ENCODE results near the gene ANXA2R. TPM values are rescaled to one million over a fixed set of nuclear protein-coding genes. Genes with fewer than 3 reads are reported as not detected.

ANXA2R gene
- total RNA-seq, 1 experiment from 2014 or later, result 3.6 TPM

GRCh38 chr5:43036409-43036808, 3.7 kb downstream of the ANXA2R start:
- H3K27ac ChIP-seq, result no peak overlapping the region
- ChIA-PET CTCF (no interaction called here), POLR2A (ENCODE audit: unreplicated experiment) (no interaction called here)
- no peak for DNase-seq
- no peaks in the 10 kb centered on the region for H3K27me3 ChIP-seq (ENCODE audit: insufficient read depth, low read depth)
- no TSS peak for BruUV-seq (replicated peaks)
- no peak overlapping the region for H2AFZ ChIP-seq
- intact Hi-C loops (cut with micrococcal nuclease; ENCODE audit: unreplicated experiment), result no loop called here
- peaks cover 6% of the 10 kb centered on the region; the same call in 1 of the 2 replicates for H3K79me2 ChIP-seq (ENCODE audit: low read depth)
- H3K4me1 ChIP-seq (replicated peaks; ENCODE audit: insufficient read depth), result peaks cover 14% of the 10 kb centered on the region
- H3K9me3 ChIP-seq (ENCODE audit: insufficient read depth, low read depth), result no peaks in the 10 kb centered on the region
- H3K4me2 ChIP-seq, result no peak overlapping the region
- 0 out of 2 replicates have a peak, but pooled peaks cover 5% of the 10 kb centered on the region for H3K36me3 ChIP-seq (ENCODE audit: low read depth)
- H3F3A ChIP-seq (ENCODE audit: insufficient read depth, low read depth), result peaks cover 29% of the 10 kb centered on the region
- no peak overlapping the region for H3K4me3 ChIP-seq
- no peak for TF ChIP-seq EZH2 (IDR thresholded peaks at IDR 0.05; ENCODE audit: low read depth)
- no peak for TF ChIP-seq CTCF (conservative IDR thresholded peaks at IDR 0.05)
- no peaks in the 10 kb centered on the region for H4K20me1 ChIP-seq (ENCODE audit: insufficient read depth)
- no peaks in the 10 kb centered on the region for H3K9me2 ChIP-seq (ENCODE audit: insufficient read depth)

GRCh38 chr5:43034591-43034968, 5.5 kb downstream of the ANXA2R start:
- CTCF ChIA-PET, result no interaction called here
- peaks cover 13% of the 10 kb centered on the region for H3F3A ChIP-seq (ENCODE audit: insufficient read depth, low read depth)
- intact Hi-C loops (cut with micrococcal nuclease; ENCODE audit: unreplicated experiment), result no loop called here
- H2AFZ ChIP-seq, result peak overlapping the region; percentile 21; the same call in 1 of the 2 replicates
- no peaks in the 10 kb centered on the region for H3K9me2 ChIP-seq (ENCODE audit: insufficient read depth)
- DNase-seq, result no peak
- H4K20me1 ChIP-seq (ENCODE audit: insufficient read depth), result no peaks in the 10 kb centered on the region
- no peak overlapping the region for H3K27ac ChIP-seq
- H3K4me2 ChIP-seq, result peak overlapping the region; percentile 24
- H3K4me1 ChIP-seq (replicated peaks; ENCODE audit: insufficient read depth), result peaks cover 14% of the 10 kb centered on the region
- H3K79me2 ChIP-seq (ENCODE audit: low read depth), result peaks cover 6% of the 10 kb centered on the region; the same call in 1 of the 2 replicates
- no peaks in the 10 kb centered on the region for H3K27me3 ChIP-seq (ENCODE audit: insufficient read depth, low read depth)
- no peaks in the 10 kb centered on the region for H3K9me3 ChIP-seq (ENCODE audit: insufficient read depth, low read depth)
- H3K36me3 ChIP-seq (ENCODE audit: low read depth), result 0 out of 2 replicates have a peak, but pooled peaks cover 5% of the 10 kb centered on the region
- H3K4me3 ChIP-seq, result no peak overlapping the region
- BruUV-seq (replicated peaks), result no TSS peak
- TF ChIP-seq EZH2 (IDR thresholded peaks at IDR 0.05; ENCODE audit: low read depth) (no peak), CTCF (conservative IDR thresholded peaks at IDR 0.05) (no peak)
- POLR2A ChIA-PET (ENCODE audit: unreplicated experiment), result no interaction called here

- POLR2A ChIA-PET (ENCODE audit: unreplicated experiment), result no interaction called here
Observed at GRCh38 chr5:43033841-43034590, 6.1 kb downstream of the ANXA2R start.

More at GRCh38 chr5:43033841-43034590, 6.1 kb downstream of the ANXA2R start:
- CTCF ChIA-PET, result no interaction called here
- no peaks in the 10 kb centered on the region for H4K20me1 ChIP-seq (ENCODE audit: insufficient read depth)
- H3K4me1 ChIP-seq (replicated peaks; ENCODE audit: insufficient read depth), result peaks cover 14% of the 10 kb centered on the region
- H3K27me3 ChIP-seq (ENCODE audit: insufficient read depth, low read depth), result no peaks in the 10 kb centered on the region
- H3K79me2 ChIP-seq (ENCODE audit: low read depth), result peaks cover 6% of the 10 kb centered on the region; the same call in 1 of the 2 replicates
- BruUV-seq (replicated peaks), result no TSS peak
- H3K4me2 ChIP-seq, result peak overlapping the region; percentile 24
- H3K36me3 ChIP-seq (ENCODE audit: low read depth), result 0 out of 2 replicates have a peak, but pooled peaks cover 5% of the 10 kb centered on the region
- no peak overlapping the region for H3K27ac ChIP-seq
- no peaks in the 10 kb centered on the region for H3K9me2 ChIP-seq (ENCODE audit: insufficient read depth)
- intact Hi-C loops (cut with micrococcal nuclease; ENCODE audit: unreplicated experiment), result no loop called here
- H3K4me3 ChIP-seq, result no peak overlapping the region
- no peaks in the 10 kb centered on the region for H3K9me3 ChIP-seq (ENCODE audit: insufficient read depth, low read depth)
- H3F3A ChIP-seq (ENCODE audit: insufficient read depth, low read depth), result peaks cover 10% of the 10 kb centered on the region
- H2AFZ ChIP-seq, result peak overlapping the region; percentile 21; the same call in 1 of the 2 replicates
- no peak for DNase-seq
- TF ChIP-seq EZH2 (IDR thresholded peaks at IDR 0.05; ENCODE audit: low read depth), result no peak
- no peak for TF ChIP-seq CTCF (conservative IDR thresholded peaks at IDR 0.05)

All from PC-9 (cell line).